HG02973 (cell line): ENCODE measurements around the gene OR4K17.
"Not testable (repeated sequence)": the region's sequence is repeated elsewhere in the genome, so short reads cannot be mapped to it uniquely, and the experiment has no call there.

Source experiments
- ATAC-seq: cut with Tn5 transposase; IDR thresholded peaks from one replicate; pipeline ENCODE4 v1.9.1; 2021; ENCODE audit warnings: moderate library complexity; ENCODE audit not compliant: unreplicated experiment

Gene OR4K17, protein sequence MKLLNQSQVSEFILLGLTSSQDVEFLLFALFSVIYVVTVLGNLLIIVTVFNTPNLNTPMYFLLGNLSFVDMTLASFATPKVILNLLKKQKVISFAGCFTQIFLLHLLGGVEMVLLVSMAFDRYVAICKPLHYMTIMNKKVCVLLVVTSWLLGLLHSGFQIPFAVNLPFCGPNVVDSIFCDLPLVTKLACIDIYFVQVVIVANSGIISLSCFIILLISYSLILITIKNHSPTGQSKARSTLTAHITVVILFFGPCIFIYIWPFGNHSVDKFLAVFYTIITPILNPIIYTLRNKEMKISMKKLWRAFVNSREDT

DNA sequence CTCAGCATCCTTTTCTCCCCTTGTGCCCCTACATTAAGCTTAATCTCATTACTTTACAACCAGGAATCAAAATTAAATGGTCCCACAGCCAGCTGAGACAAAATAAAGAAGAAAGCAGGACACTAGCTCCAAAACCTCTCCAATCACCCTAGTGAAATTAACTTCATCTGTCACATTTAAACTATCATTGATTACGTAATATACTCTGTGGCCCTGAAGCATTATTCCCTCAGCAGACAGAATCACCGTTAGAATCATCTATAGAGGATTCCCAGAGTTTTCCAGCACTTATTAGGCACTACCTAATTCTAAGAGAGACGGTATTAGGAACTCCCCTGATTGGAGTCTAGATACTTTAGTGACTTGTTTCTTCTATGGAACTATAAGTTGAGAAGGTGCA lies at the start of gene OR4K17:
Gene OR4K17, plus strand, starts transcription at position 302 of the 400 bp plus-strand sequence. CDS start 6,761 bp downstream, outside the sequence.
- ATAC-seq = no peak

DNA sequence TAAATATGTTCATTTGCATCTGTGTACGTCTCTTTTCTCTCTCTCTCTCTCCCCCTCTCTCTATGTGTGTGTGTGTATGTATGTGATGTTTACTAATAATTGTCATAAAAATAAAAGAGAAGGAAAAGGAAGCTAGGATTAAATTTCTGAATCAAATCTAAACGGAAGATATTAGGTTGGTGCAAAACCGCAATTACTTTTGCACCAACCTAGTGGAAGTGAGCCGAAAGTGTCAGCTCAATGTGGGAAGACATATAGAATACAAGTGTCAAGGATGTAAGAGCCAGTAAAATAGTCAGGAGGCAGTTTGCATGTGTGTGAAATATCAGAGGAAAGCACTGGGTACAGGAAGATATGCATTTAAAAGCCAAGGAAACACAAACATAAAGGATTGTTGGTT lies 18.5 kb upstream of the OR4K17 start:
- no peak for ATAC-seq

DNA sequence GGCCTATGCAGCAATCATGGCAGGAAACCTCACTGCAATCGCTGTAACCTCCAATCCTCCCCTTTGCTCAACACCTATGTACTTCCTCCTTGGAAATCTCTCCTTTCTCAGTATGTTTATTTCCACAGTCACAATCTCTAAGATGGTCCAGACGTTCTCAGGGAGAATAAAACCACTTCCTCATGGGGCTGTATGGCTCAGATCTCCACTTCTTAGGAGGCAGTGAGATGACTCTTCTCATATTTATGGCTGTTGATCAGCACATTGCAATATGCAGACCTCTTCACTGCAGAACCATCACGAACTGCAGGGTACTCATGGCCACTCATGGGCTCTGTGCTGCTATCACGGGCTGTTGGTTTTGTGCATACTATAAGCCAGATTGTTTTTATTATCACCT lies 17.1 kb upstream of the OR4K17 start:
- no peak for ATAC-seq

DNA sequence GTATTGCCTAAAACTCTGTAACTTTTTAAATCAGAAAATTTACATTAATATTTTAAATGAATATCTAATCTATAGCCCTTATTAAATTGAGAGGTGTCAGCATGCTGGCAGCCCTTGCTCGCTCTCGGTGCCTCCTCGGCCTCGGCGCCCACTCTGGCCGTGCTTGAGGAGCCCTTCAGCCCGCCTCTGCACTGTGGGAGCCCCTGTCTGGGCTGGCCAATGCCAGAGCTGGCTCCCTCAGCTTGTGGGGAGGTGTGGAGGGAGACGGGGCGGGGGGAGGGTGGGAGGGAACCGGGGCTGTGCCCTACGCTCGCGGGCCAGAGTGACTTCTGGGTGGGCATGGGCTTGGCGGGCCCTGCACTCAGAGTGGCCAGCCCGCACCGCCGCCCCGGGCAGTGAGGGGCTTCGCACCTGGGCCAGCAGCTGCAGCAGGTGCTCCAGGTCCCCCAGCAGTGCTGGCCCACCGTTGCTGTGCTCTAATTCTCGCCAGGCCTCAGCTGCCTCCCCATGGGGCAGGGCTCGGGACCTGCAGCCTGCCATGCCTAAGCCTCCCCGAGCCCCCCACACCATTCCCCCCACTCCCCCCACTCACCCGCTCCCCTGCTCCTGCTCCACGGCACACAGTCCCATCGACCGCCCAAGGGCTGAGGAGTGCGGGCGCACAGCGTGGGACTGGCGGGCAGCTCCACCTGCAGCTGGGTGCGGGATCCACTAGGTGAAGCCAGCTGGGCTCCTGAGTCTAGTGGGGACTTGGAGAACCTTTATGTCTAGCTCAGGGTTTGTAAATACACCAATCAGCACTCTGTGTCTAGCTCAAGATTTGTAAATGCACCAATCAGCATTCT lies 11.4 kb upstream of the OR4K17 start:
- ATAC-seq = not testable (repeated sequence)

DNA sequence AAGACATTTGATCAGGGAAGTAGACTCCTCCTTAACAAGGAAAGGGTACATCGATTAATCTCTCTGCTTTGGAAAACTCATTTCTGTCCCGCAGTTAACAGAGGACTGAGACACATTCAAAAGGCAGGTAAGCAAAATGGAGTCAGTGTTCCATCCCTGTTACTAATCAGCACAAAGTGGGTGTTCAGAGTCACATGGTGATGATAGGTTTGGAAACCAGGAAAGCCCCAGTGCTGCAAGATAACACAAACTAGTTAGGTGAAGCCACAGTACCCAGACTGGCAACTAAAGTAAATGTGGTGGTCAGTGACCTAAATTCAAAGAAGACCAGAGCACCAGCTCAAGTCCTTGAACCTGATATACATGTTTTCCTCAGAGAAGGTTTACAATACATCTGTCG lies 1.8 kb downstream of the OR4K17 start:
- no peak for ATAC-seq

DNA sequence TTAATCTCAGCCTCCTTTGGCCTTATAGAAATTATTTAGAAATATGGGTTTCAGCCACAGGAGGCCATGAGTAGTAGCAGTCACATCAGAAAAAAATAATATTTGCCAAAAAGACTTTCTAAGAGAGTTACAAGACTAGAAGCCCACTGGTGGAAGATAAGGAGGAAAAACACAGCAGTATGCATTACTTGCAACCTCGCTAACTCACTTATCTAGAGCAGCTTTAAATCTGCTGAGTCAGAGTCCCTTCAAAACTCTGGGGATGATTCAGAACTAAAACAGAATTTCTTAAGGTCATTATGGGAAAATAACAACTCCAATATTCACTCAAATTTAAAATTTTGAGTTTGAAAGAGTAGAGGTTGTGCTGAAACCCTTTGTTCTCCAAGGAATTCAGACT lies 6.2 kb downstream of the OR4K17 start:
- ATAC-seq = no peak

DNA sequence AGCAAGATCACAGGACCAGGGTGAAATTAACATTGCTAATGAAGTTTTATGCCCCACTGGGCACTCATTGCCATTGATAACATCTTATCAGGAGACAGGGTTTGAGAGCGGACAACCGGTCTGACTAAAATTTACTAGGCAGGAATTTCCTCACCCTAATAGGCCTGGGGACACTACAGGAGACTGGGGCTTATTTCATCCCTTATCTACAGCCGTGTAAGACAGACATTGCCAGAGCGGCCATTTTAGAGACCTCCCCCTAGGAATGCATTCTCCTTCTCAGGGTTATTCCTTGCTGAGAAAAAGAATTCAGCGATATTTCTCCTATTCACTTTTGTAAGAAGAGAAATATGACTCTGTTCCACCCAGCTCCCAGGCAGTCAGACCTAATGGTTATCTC lies 8.3 kb downstream of the OR4K17 start:
- no peak for ATAC-seq

DNA sequence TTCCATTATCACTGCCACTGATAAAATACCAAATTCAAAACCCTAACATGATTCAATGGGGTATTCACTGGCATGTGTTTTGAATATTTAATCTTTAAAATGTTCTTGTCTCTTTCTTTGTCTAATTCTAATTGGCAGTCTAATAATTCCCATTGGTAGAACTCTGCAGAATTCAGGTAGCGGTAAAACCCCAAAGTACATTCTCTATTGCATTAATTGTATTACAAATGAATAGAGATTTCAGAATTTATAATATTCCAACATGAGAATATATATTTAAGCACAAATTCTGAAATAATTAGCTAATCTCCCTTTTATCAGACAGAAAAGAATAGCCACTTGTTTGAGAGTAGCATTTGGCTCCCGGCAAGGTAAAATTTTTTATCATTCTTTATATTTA lies 28.0 kb downstream of the OR4K17 start, which contains the start of gene OR4N5:
Gene OR4N5, plus strand, starts transcription at position 301 of the 400 bp plus-strand sequence. CDS start 4,916 bp downstream, outside the sequence.
- no peak for ATAC-seq

DNA sequence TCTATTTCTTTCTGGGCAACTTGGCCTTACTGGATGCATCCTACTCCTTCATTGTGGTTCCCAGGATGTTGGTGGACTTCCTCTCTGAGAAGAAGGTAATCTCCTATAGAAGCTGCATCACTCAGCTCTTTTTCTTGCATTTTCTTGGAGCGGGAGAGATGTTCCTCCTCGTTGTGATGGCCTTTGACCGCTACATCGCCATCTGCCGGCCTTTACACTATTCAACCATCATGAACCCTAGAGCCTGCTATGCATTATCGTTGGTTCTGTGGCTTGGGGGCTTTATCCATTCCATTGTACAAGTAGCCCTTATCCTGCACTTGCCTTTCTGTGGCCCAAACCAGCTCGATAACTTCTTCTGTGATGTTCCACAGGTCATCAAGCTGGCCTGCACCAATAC lies 33.4 kb downstream of the OR4K17 start:
- ATAC-seq = no peak

DNA sequence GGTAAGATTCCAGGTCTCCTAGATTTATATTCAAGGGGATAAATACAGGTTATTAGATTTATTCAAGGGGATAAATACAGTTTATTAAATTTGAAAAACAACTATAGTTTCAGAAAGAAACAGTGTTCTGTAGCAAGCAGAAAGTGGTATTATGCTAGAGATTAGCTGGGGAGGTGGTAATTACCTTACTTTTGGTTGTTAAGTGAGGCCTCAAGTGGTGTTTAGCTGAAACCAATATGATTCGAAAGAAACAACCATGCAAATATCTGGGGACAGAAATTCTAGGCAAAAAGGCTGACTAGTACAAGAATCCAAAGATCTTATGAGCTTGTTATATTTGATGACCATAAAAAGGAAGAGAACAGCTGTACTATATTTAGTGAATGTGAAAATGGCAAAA lies 34.3 kb downstream of the OR4K17 start:
- ATAC-seq = no peak

DNA sequence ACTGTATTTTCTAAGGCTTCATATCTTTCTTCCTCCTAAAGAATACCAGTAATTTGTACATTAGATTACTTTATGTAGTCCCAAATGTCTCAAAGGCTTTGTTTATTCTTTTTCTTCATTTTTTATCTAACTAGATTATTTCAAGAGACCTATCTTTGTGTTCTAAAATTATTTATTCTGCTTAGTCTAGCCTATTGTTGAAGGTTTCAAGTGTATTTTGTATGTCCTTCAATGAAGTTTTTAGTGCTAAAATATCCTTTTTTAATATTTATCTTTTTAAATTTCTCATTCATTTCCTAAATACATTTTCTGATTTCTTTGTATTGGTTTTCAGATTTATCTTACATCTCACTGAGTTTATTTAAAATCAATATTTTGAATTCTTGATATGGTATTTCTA lies 53.9 kb downstream of the OR4K17 start:
- no peak for ATAC-seq

DNA sequence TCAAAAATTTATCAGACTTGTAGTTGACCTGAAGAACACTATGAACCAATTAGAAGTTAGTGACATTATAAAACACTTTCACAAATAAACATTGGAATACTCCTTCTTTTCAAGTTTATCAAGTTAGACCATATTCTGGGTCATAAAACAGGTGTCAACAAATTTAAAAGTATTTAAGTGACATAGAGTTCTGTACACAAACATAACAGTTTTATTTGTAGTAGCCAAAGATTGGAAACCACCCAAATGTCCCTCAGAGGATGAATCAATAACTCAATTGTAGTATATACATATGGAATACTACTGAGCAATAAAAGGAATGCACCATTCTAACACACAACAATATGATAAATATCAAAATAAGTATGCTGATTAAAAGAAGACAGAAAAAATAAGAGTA lies 56.6 kb downstream of the OR4K17 start:
- no peak for ATAC-seq

DNA sequence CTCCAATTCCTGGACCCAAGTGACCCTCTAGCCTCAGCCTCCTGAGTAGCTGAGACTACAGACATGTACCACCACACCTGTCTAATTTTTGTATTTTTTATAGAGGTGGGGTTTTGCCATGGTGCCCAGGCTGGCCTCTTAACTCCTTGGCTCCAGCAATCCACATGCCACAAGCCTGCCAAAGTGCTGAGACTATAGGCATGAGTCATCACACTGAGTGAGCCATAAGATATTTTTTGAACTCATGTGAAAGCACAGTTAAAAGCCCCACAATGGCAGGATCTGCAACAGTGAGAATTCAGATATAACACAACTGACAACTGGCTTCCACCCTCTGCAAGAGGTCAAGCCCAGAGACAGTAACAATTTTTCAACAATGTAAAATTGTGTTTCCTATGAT lies 59.3 kb downstream of the OR4K17 start:
- not testable (repeated sequence) for ATAC-seq
